Breast epithelium (tissue), 4 donors: ENCODE data around the gene LYPD3. TPM values are rescaled to one million over a fixed set of nuclear protein-coding genes. Genes with fewer than 3 reads are reported as not detected.

Experiments used
- DNase-seq, 2 donors: peaks; one replicate each; pipeline ENCODE4 v3.0.0-alpha.2; 2019; ENCODE audit warnings: low spot score in 2 of 2
- H3K27ac ChIP-seq, 2 donors: fragments of 200-600 bp; sonication (generic) in 1 of 2; one replicate each; pipeline ENCODE4 v1.5.1; 2016 to 2019; ENCODE audit warnings: mild to moderate bottlenecking in 1 of 2
- H3K27me3 ChIP-seq, 2 donors: fragments of 200-600 bp; sonication (generic) in 1 of 2; one replicate each; pipeline versions ENCODE4 v1.5.1 to v1.6.0; 2017 to 2019; ENCODE audit warnings: control low read depth in 1 of 2, mild to moderate bottlenecking in 1 of 2
- H3K36me3 ChIP-seq: fragments of 200-600 bp; one replicate; pipeline ENCODE4 v1.5.1; 2019
- H3K4me1 ChIP-seq, 2 donors: fragments of 200-600 bp; sonication (generic); one replicate each; pipeline ENCODE4 v1.5.1; 2016 to 2019; ENCODE audit warnings: control low read depth in 1 of 2
- H3K4me3 ChIP-seq, 3 donors: fragments of 200-600 bp; sonication (generic); 1 replicate in 2 of 3; 2 replicates in 1 of 3; pipeline ENCODE4 v1.5.1; 2016 to 2019; ENCODE audit warnings: mild to moderate bottlenecking in 3 of 3, moderate library complexity in 2 of 3
- H3K9me3 ChIP-seq, 2 donors: fragments of 200-600 bp; sonication (generic) in 1 of 2; one replicate each; pipeline ENCODE4 v1.5.1; 2016 to 2019; ENCODE audit warnings: control low read depth in 1 of 2
- CTCF ChIP-seq, 3 donors: fragments of 450-650 bp; IDR thresholded peaks; one replicate each; pipeline ENCODE4 v1.5.1; 2016 to 2017; ENCODE audit warnings: antibody characterized with exemption in 3 of 3, mild to moderate bottlenecking in 3 of 3, moderate library complexity in 3 of 3
- POLR2A ChIP-seq: fragments of 450-650 bp; IDR thresholded peaks from one replicate; pipeline ENCODE4 v1.6.1; 2016; ENCODE audit warnings: antibody characterized with exemption, mild to moderate bottlenecking, moderate library complexity
- POLR2AphosphoS5 ChIP-seq, 3 donors: sonication (generic); formaldehyde crosslinking; IDR thresholded peaks; one replicate each; pipeline ENCODE4 v1.6.1; 2017; ENCODE audit warnings: antibody characterized with exemption in 3 of 3
- intact Hi-C: fragments of 100-400 bp; cut with DNase I; formaldehyde crosslinking; loops from one replicate; pipeline ENCODE4 v1.15.1; 2023; ENCODE audit warnings: low total_unique reads
- total RNA-seq, 3 donors: library from RNA; depleted of rRNA; stranded (reverse); fragments of >200 nt; gene quantifications; one replicate each; pipeline ENCODE4 v1.1.0, GENCODE V29; 2016

Gene LYPD3
- total RNA-seq, 3 donors from 2014 or later = 5.2 to 17.6 TPM; not detected in 1

GRCh38 chr19:43468354-43469159, 3.1 kb upstream of the LYPD3 start:
- no peak for TF ChIP-seq POLR2A
- TF ChIP-seq POLR2AphosphoS5 (IDR thresholded peaks at IDR 0.05) = no peak
- no peak for TF ChIP-seq CTCF (IDR thresholded peaks at IDR 0.05)
- intact Hi-C loops = no loop called here
- Histone ChIP-seq H3K4me3 (no peak overlapping the region), H3K9me3 (no peaks in the 10 kb centered on the region), H3K36me3 (no peaks in the 10 kb centered on the region), H3K27ac (peak overlapping the region; percentile 29 to 55), H3K4me1 (peaks cover 0 to 4% of the 10 kb centered on the region in 2 donors), H3K27me3 (no peaks in the 10 kb centered on the region)
- no peak for DNase-seq

- no peaks in the 10 kb centered on the region for H3K9me3 ChIP-seq
- peaks cover 0 to 4% of the 10 kb centered on the region in 2 donors for H3K4me1 ChIP-seq
- H3K27ac ChIP-seq = peak overlapping the region; percentile 29 to 55
- intact Hi-C loops = no loop called here
- DNase-seq = no peak
- H3K27me3 ChIP-seq = no peaks in the 10 kb centered on the region
- H3K4me3 ChIP-seq = no peak overlapping the region
- TF ChIP-seq POLR2A (no peak), POLR2AphosphoS5 (IDR thresholded peaks at IDR 0.05) (no peak), CTCF (IDR thresholded peaks at IDR 0.05) (no peak)
- no peaks in the 10 kb centered on the region for H3K36me3 ChIP-seq
Observed at GRCh38 chr19:43467730-43468129, 2.3 kb upstream of the LYPD3 start.

GRCh38 chr19:43467276-43467675, 1.9 kb upstream of the LYPD3 start:
- Histone ChIP-seq H3K4me1 (peaks cover 0 to 4% of the 10 kb centered on the region in 2 donors), H3K27me3 (no peaks in the 10 kb centered on the region), H3K27ac (peak overlapping the region in 1 of 2 donors; percentile 50), H3K9me3 (no peaks in the 10 kb centered on the region), H3K36me3 (no peaks in the 10 kb centered on the region), H3K4me3 (no peak overlapping the region)
- no peak for DNase-seq
- TF ChIP-seq CTCF (IDR thresholded peaks at IDR 0.05) (no peak), POLR2AphosphoS5 (IDR thresholded peaks at IDR 0.05) (no peak), POLR2A (no peak)
- intact Hi-C loops = no loop called here

GRCh38 chr19:43466793-43467192, 1.4 kb upstream of the LYPD3 start:
- Histone ChIP-seq H3K9me3 (no peaks in the 10 kb centered on the region), H3K27ac (no peak overlapping the region), H3K27me3 (no peaks in the 10 kb centered on the region), H3K4me1 (peaks cover 0 to 4% of the 10 kb centered on the region in 2 donors), H3K4me3 (no peak overlapping the region), H3K36me3 (no peaks in the 10 kb centered on the region)
- DNase-seq = no peak
- intact Hi-C loops = no loop called here
- TF ChIP-seq CTCF (IDR thresholded peaks at IDR 0.05) = no peak
- no peak for TF ChIP-seq POLR2A
- no peak for TF ChIP-seq POLR2AphosphoS5 (IDR thresholded peaks at IDR 0.05)

- Histone ChIP-seq H3K27ac (peak overlapping the region; percentile 94 to 95), H3K4me1 (peaks cover 0 to 4% of the 10 kb centered on the region in 2 donors), H3K36me3 (no peaks in the 10 kb centered on the region), H3K4me3 (peak overlapping the region; percentile 49 to 84 (median 71)), H3K9me3 (no peaks in the 10 kb centered on the region), H3K27me3 (no peaks in the 10 kb centered on the region)
- TF ChIP-seq CTCF (IDR thresholded peaks at IDR 0.05) (no peak), POLR2A (no peak), POLR2AphosphoS5 (IDR thresholded peaks at IDR 0.05) (no peak)
- intact Hi-C loops = no loop called here
- DNase-seq = peak; percentile 76 to 77
Observed at GRCh38 chr19:43464134-43464775, 1.2 kb downstream of the LYPD3 start.
